K562 (cell line): ENCODE measurements around the gene SCYGR3. TPM values are rescaled to one million over a fixed set of nuclear protein-coding genes. Genes with fewer than 3 reads are reported as not detected.
A peak's percentile ranks its signal among the peaks of the same experiment; 100 is the strongest.

Experiments
- ATAC-seq: fragments of 200-7000 bp; cut with Tn5 transposase; 3 replicates; pipeline ENCODE4 v1.9.1; 2020; ENCODE audit warnings: moderate library complexity
- BruUV-seq: library from RNA; stranded (reverse); fragments of 400-500 nt; replicated peaks from 2 replicates; lab custom pipeline; 2021; lab: Mats Ljungman, UMichigan
- CTCF ChIA-PET: fragments of 300-600 bp; formaldehyde crosslinking; extraction: SDS; loops from one replicate; lab custom pipeline; 2021; ENCODE audit warnings: low intra/inter-chr PET ratio; lab: Yijun Ruan, JAX
- POLR2A ChIA-PET: fragments of 300-600, 350-650 bp; sonication (Branson Sonifier 250); formaldehyde crosslinking; extraction: SDS; loops from one replicate; lab custom pipeline; 2021; ENCODE audit warnings: antibody characterized with exemption, inconsistent platforms; lab: Yijun Ruan, JAX
- DNase-seq, 4 experiments: peaks; one replicate each; pipeline versions ENCODE4 v3.0.0 to v3.0.0-alpha.2; 2011 to 2018; ENCODE audit warnings: low spot score in 3 of 4, mixed read lengths in 3 of 4; ENCODE audit errors: extremely low read depth in 1 of 4
- FAIRE-seq: peaks from 2 replicates; lab custom pipeline; 2011; peaks lifted over from hg19 to GRCh38; lab: Jason Lieb, UNC
- H2AFZ ChIP-seq: 2 replicates; pipeline ENCODE4 v1.6.0; 2011; ENCODE audit warnings: low read depth, low read length, control low read depth, inconsistent platforms
- H3K27ac ChIP-seq: fragments of 200-600 bp; 3 replicates; pipeline ENCODE4 v1.8.0; 2011; ENCODE audit warnings: low read depth, mild to moderate bottlenecking, control low read depth, inconsistent platforms, low read length, moderate library complexity, mixed read lengths; ENCODE audit errors: extremely low read depth
- H3K27me3 ChIP-seq, 2 experiments: fragments of 300-600 bp in 1 of 2; 2 replicates in 1 of 2; 3 replicates in 1 of 2; pipeline versions ENCODE4 v1.6.0 to v1.8.0; 2011; ENCODE audit warnings: inconsistent platforms in 2 of 2, low read length in 2 of 2, mild to moderate bottlenecking in 1 of 2, mixed read lengths in 1 of 2, moderate library complexity in 1 of 2; ENCODE audit not compliant: control insufficient read depth in 2 of 2, insufficient read depth in 2 of 2
- H3K36me3 ChIP-seq: fragments of 300-600 bp; 3 replicates; pipeline ENCODE4 v1.8.0; 2011; ENCODE audit warnings: mild to moderate bottlenecking, low read length, inconsistent platforms; ENCODE audit not compliant: control insufficient read depth, insufficient read depth
- H3K4me1 ChIP-seq, 2 experiments: fragments of 200-600 bp in 1 of 2; replicated peaks in 1 of 2; 2 replicates in 1 of 2; 3 replicates in 1 of 2; pipeline versions ENCODE4 v1.5.1 to v1.8.0; 2011; ENCODE audit warnings: inconsistent platforms in 2 of 2, low read length in 2 of 2, mild to moderate bottlenecking in 1 of 2, mixed read lengths in 1 of 2, moderate library complexity in 1 of 2; ENCODE audit not compliant: control insufficient read depth in 2 of 2, insufficient read depth in 2 of 2
- H3K4me2 ChIP-seq: 2 replicates; pipeline ENCODE4 v1.6.1; 2011; ENCODE audit warnings: low read length, control low read depth, inconsistent platforms, mixed read lengths; ENCODE audit not compliant: insufficient read depth
- H3K4me3 ChIP-seq: fragments of 200-600 bp; sonication (generic), shearing (Covaris generic); 2 replicates; pipeline ENCODE4 v1.5.1; 2016; ENCODE audit warnings: control low read depth, inconsistent platforms
- H3K79me2 ChIP-seq: fragments of 200-600 bp; 3 replicates; pipeline ENCODE4 v1.8.0; 2011; ENCODE audit warnings: low read length, inconsistent platforms; ENCODE audit not compliant: control insufficient read depth, insufficient read depth
- H3K9ac ChIP-seq, 2 experiments: 2 replicates each; pipeline versions ENCODE4 v1.6.0 to v1.6.1; 2011; ENCODE audit warnings: low read depth in 2 of 2, low read length in 2 of 2, control low read depth in 1 of 2, inconsistent platforms in 1 of 2, mild to moderate bottlenecking in 1 of 2, mixed read lengths in 1 of 2; ENCODE audit not compliant: insufficient read depth in 1 of 2
- H3K9me1 ChIP-seq: one replicate; pipeline ENCODE4 v1.6.0; 2011; ENCODE audit warnings: inconsistent platforms, mild to moderate bottlenecking, low read length, moderate library complexity; ENCODE audit not compliant: control insufficient read depth, insufficient read depth
- H3K9me3 ChIP-seq: replicated peaks from 2 replicates; pipeline ENCODE4 v1.5.1; 2011; ENCODE audit warnings: low read depth, low read length, inconsistent platforms; ENCODE audit not compliant: control insufficient read depth, insufficient read depth
- H4K20me1 ChIP-seq: replicated peaks from 2 replicates; pipeline ENCODE4 v1.6.1; 2011; ENCODE audit warnings: low read length, inconsistent platforms, mixed read lengths; ENCODE audit not compliant: control insufficient read depth, insufficient read depth
- KLF13 ChIP-seq: fragments of 450-650 bp; IDR thresholded peaks from 2 replicates; pipeline ENCODE4 v1.6.1; 2016; ENCODE audit warnings: missing genetic modification characterization, low read depth, mild to moderate bottlenecking, missing compliant biosample characterization, moderate library complexity, borderline replicate concordance
- RAD21 ChIP-seq, 2 experiments: fragments of 250-450 bp in 1 of 2; fragments of 450-650 bp in 1 of 2; sonication (Bioruptor Pico) in 1 of 2; formaldehyde crosslinking in 1 of 2; IDR thresholded peaks in 1 of 2; conservative IDR thresholded peaks in 1 of 2; 2 replicates each; pipeline versions ENCODE4 v1.4.0 to v1.8.0; 2020 to 2022; ENCODE audit warnings: mild to moderate bottlenecking in 2 of 2, moderate library complexity in 1 of 2
- RBM15 ChIP-seq: fragments of 200-400 bp; formaldehyde crosslinking; IDR thresholded peaks from 2 replicates; pipeline ENCODE4 v1.6.1; 2018; ENCODE audit warnings: mild to moderate bottlenecking, low read length, moderate library complexity; ENCODE audit not compliant: insufficient read depth
- TBP ChIP-seq: optimal IDR thresholded peaks from 2 replicates; pipeline ENCODE3; 2011; ENCODE audit warnings: low read depth, low read length, improper control_type of control experiment
- ZSCAN32 ChIP-seq: fragments of 450-650 bp; formaldehyde crosslinking; IDR thresholded peaks from 2 replicates; pipeline ENCODE4 v1.4.0; 2020; ENCODE audit warnings: mild to moderate bottlenecking, moderate library complexity
- WGBS: fragments of 100-300 bp; shearing (Covaris generic); methylation state at CpG from one replicate; pipeline ENCODE4 v1.1.6; 2016; ENCODE audit warnings: low coverage, mixed read lengths; ENCODE audit not compliant: insufficient coverage; ENCODE audit errors: missing lambda C conversion rate; 5-methylcytosine and 5-hydroxymethylcytosine counted together
- in situ Hi-C: fragments of 300-500 bp; cut with MboI; formaldehyde crosslinking; loops from 4 replicates; pipeline ENCODE4 v1.15.0; 2018; ENCODE audit warnings: inconsistent platforms, mixed read lengths
- intact Hi-C: fragments of 100-400 bp; cut with micrococcal nuclease; formaldehyde crosslinking; loops from 2 replicates; pipeline ENCODE4 v1.14.2; 2022
- polyA plus RNA-seq, 8 experiments: library from polyadenylated mRNA; depleted of rRNA in 4 of 8; stranded (reverse) in 5 of 8; unstranded in 3 of 8; fragments of >200 nt; fragmentation: Nextera tagmentation in 2 of 8; fragmentation: Illumina TruSeq in 1 of 8; extraction: Ambion mirVana in 2 of 8; extraction: Trizol in 1 of 8; gene quantifications; 2 replicates each; pipeline versions ENCODE4 v1.2.1 to v1.2.3, GENCODE V29; 2011 to 2014; ENCODE audit warnings: inconsistent platforms in 1 of 8, missing spikeins in 1 of 8
- total RNA-seq, 7 experiments: library from RNA; depleted of rRNA in 6 of 7; stranded (reverse); fragments of >200 nt in 6 of 7; fragmentation: Illumina TruSeq in 2 of 7; extraction: Trizol in 2 of 7; gene quantifications; 2 replicates each; pipeline versions ENCODE4 v1.2.1 to v1.2.3, GENCODE V29; 2011 to 2021; ENCODE audit warnings: low replicate concordance in 1 of 7

SCYGR3 gene
- total and polyA plus RNA-seq, 9 of the 15 experiments (the other 6 are each of a cell fraction or from before 2014, with no cell fraction given), result not detected

GRCh38 chr2:227595797-227596196, 18.8 kb downstream of the SCYGR3 start:
- in situ Hi-C loops (no loop called here), intact Hi-C loops (no loop called here)
- WGBS, result 0% methylated on average over 1 of the region's 4 CpGs
- no peak overlapping the region for H3K27ac ChIP-seq
- no peaks in the 10 kb centered on the region for H3K9me1 ChIP-seq
- TF ChIP-seq KLF13 (tag), result no peak
- 0 out of 4 replicates have a peak, but pooled peaks of 1 of the 2 experiments have one; percentile 2 for TF ChIP-seq RAD21 (CRISPR knock-in tag; conservative IDR thresholded peaks at IDR 0.05 in 1 of 2, IDR thresholded peaks at IDR 0.05 in 1 of 2)
- H3K9ac ChIP-seq, result no peak overlapping the region
- no peak overlapping the region for H3K4me2 ChIP-seq
- POLR2A ChIA-PET, result no interaction called here
- no peaks in the 10 kb centered on the region for H3K79me2 ChIP-seq
- H2AFZ ChIP-seq, result no peak overlapping the region
- DNase-seq (no peak), ATAC-seq (no peak; the same call in 2 of the 3 replicates), FAIRE-seq (no peak)
- H3K36me3 ChIP-seq, result no peaks in the 10 kb centered on the region
- H3K27me3 ChIP-seq, result peaks cover 0 to 28% of the 10 kb centered on the region in 2 experiments; a peak in 2 of 5 replicates
- H3K4me1 ChIP-seq, result no peaks in the 10 kb centered on the region
- CTCF ChIA-PET, result no interaction called here
- H4K20me1 ChIP-seq, result no peaks in the 10 kb centered on the region
- no peaks in the 10 kb centered on the region for H3K9me3 ChIP-seq
- BruUV-seq, result no TSS peak
- no peak overlapping the region for H3K4me3 ChIP-seq

GRCh38 chr2:227592694-227593387, 21.8 kb downstream of the SCYGR3 start:
- DNase-seq (no peak), ATAC-seq (no peak), FAIRE-seq (no peak)
- BruUV-seq, result no TSS peak
- Histone ChIP-seq H3K27me3 (peaks cover 0 to 12% of the 10 kb centered on the region in 2 experiments; a peak in 2 of 5 replicates), H4K20me1 (no peaks in the 10 kb centered on the region), H3K4me2 (no peak overlapping the region), H3K4me1 (no peaks in the 10 kb centered on the region), H3K9me3 (no peaks in the 10 kb centered on the region), H3K9me1 (no peaks in the 10 kb centered on the region), H3K27ac (no peak overlapping the region), H3K36me3 (no peaks in the 10 kb centered on the region), H2AFZ (no peak overlapping the region), H3K4me3 (no peak overlapping the region), H3K9ac (no peak overlapping the region), H3K79me2 (no peaks in the 10 kb centered on the region)
- POLR2A ChIA-PET, result no interaction called here
- in situ Hi-C loops (no loop called here), intact Hi-C loops (no loop called here)
- CTCF ChIA-PET, result no interaction called here
- 0% methylated on average over 1 of the region's 1 CpG for WGBS
- TF ChIP-seq RBM15, result no peak
- TF ChIP-seq TBP, result no peak
- TF ChIP-seq ZSCAN32 (CRISPR knock-in tag), result no peak
